GM12878 (cell line): ENCODE data around the gene CATSPER1. TPM values are rescaled to one million over a fixed set of nuclear protein-coding genes. Genes with fewer than 3 reads are reported as not detected.

ENCODE experiments used
- ATAC-seq: fragments of 200-7000 bp; cut with Tn5 transposase; 3 replicates; pipeline ENCODE4 v1.9.1; 2020; ENCODE audit warnings: mild to moderate bottlenecking, moderate library complexity
- BruUV-seq: library from RNA; stranded (reverse); fragments of 400-500 nt; replicated peaks from 2 replicates; lab custom pipeline; 2021; lab: Mats Ljungman, UMichigan
- CTCF ChIA-PET: fragments of 300-600 bp; sonication (Branson Sonifier 250); formaldehyde crosslinking; extraction: SDS; loops from one replicate; lab custom pipeline; 2021; ENCODE audit warnings: inconsistent platforms; lab: Yijun Ruan, JAX
- POLR2A ChIA-PET: fragments of 350-600 bp; formaldehyde crosslinking; extraction: SDS; loops from one replicate; lab custom pipeline; 2021; ENCODE audit warnings: inconsistent platforms; lab: Charles Lee
- RAD21 ChIA-PET: fragments of 300-600 bp; sonication (Branson Sonifier 250); formaldehyde crosslinking; loops from one replicate; lab custom pipeline; 2023; ENCODE audit warnings: antibody characterized with exemption; ENCODE audit not compliant: unreplicated experiment; lab: Charles Lee
- SMC1A ChIA-PET: fragments of 300-600 bp; sonication (Branson Sonifier 250); formaldehyde crosslinking; loops from one replicate; lab custom pipeline; 2023; ENCODE audit not compliant: unreplicated experiment, uncharacterized antibody; lab: Charles Lee
- DNase-seq: peaks from one replicate; pipeline ENCODE4 v3.0.0-alpha.2; 2011; ENCODE audit warnings: low read depth, low spot score
- FAIRE-seq: peaks from 3 replicates; lab custom pipeline; 2011; peaks lifted over from hg19 to GRCh38; lab: Jason Lieb, UNC
- H2AFZ ChIP-seq: 2 replicates; pipeline ENCODE4 v1.6.0; 2011; ENCODE audit warnings: low read depth, low read length, control low read depth; ENCODE audit not compliant: control insufficient read depth
- H3K27ac ChIP-seq: 2 replicates; pipeline ENCODE4 v1.5.1; 2011; ENCODE audit warnings: control low read depth; ENCODE audit not compliant: control insufficient read depth, insufficient read depth
- H3K27me3 ChIP-seq, 2 experiments: replicated peaks in 1 of 2; 2 replicates each; pipeline versions ENCODE4 v1.6.0 to v1.6.1; 2011; ENCODE audit warnings: low read length in 1 of 2; ENCODE audit not compliant: control insufficient read depth in 2 of 2, insufficient read depth in 2 of 2
- H3K36me3 ChIP-seq, 2 experiments: 2 replicates each; pipeline ENCODE4 v1.5.1; 2011; ENCODE audit warnings: low read length in 1 of 2; ENCODE audit not compliant: control insufficient read depth in 2 of 2, insufficient read depth in 2 of 2
- H3K4me1 ChIP-seq: 2 replicates; pipeline ENCODE4 v1.6.1; 2011; ENCODE audit warnings: mild to moderate bottlenecking, low read length, moderate library complexity, mixed read lengths; ENCODE audit not compliant: control insufficient read depth, insufficient read depth
- H3K4me2 ChIP-seq: 2 replicates; pipeline ENCODE4 v1.6.0; 2011; ENCODE audit warnings: control low read depth; ENCODE audit not compliant: control insufficient read depth, insufficient read depth
- H3K4me3 ChIP-seq: fragments of 200-600 bp; sonication (generic); 2 replicates; pipeline ENCODE4 v1.5.1; 2016
- H3K79me2 ChIP-seq: 2 replicates; pipeline ENCODE4 v1.6.0; 2011; ENCODE audit warnings: low read length; ENCODE audit not compliant: control insufficient read depth, insufficient read depth
- H3K9ac ChIP-seq: 2 replicates; pipeline ENCODE4 v1.8.0; 2011; ENCODE audit warnings: low read length, control low read depth, mixed read lengths; ENCODE audit not compliant: control insufficient read depth, insufficient read depth
- H3K9me3 ChIP-seq: replicated peaks from 3 replicates; pipeline ENCODE4 v1.5.1; 2011; ENCODE audit warnings: mild to moderate bottlenecking, low read length; ENCODE audit not compliant: control insufficient read depth, insufficient read depth
- H4K20me1 ChIP-seq: 2 replicates; pipeline ENCODE4 v1.6.0; 2011; ENCODE audit not compliant: control insufficient read depth, insufficient read depth
- ATF7 ChIP-seq: fragments of 450-650 bp; IDR thresholded peaks from 2 replicates; pipeline ENCODE4 v1.6.1; 2016; ENCODE audit warnings: low read depth, mild to moderate bottlenecking
- CBX5 ChIP-seq: sonication (generic); IDR thresholded peaks from 2 replicates; pipeline ENCODE4 v1.6.1; 2016; ENCODE audit warnings: low read depth, moderate library complexity, mild to moderate bottlenecking, inconsistent platforms
- E2F4 ChIP-seq: IDR thresholded peaks from 2 replicates; pipeline ENCODE4 v1.6.1; 2012; ENCODE audit warnings: low read depth, low read length, improper control_type of control experiment
- EED ChIP-seq: sonication (generic); IDR thresholded peaks from 2 replicates; pipeline ENCODE4 v1.6.1; 2016; ENCODE audit warnings: antibody characterized with exemption, low read depth
- HDGF ChIP-seq: fragments of 450-650 bp; IDR thresholded peaks from 2 replicates; pipeline ENCODE4 v1.6.1; 2016; ENCODE audit warnings: antibody characterized with exemption
- MAX ChIP-seq: IDR thresholded peaks from 2 replicates; pipeline ENCODE4 v1.6.1; 2012; ENCODE audit warnings: low read depth, low read length, improper control_type of control experiment
- NFXL1 ChIP-seq: fragments of 450-650 bp; IDR thresholded peaks from 2 replicates; pipeline ENCODE4 v1.6.1; 2017; ENCODE audit warnings: antibody characterized with exemption, mild to moderate bottlenecking, borderline replicate concordance
- NR2C1 ChIP-seq: fragments of 450-650 bp; IDR thresholded peaks from 2 replicates; pipeline ENCODE4 v1.6.1; 2017; ENCODE audit warnings: antibody characterized with exemption, mild to moderate bottlenecking, moderate library complexity
- POLR2AphosphoS5 ChIP-seq: IDR thresholded peaks from 2 replicates; pipeline ENCODE4 v1.6.1; 2011; ENCODE audit warnings: mild to moderate bottlenecking, low read length, inconsistent platforms
- RAD21 ChIP-seq: IDR thresholded peaks from 2 replicates; pipeline ENCODE4 v1.6.1; 2011; ENCODE audit warnings: mild to moderate bottlenecking, low read depth, low read length, moderate library complexity; ENCODE audit not compliant: insufficient read depth
- RELA ChIP-seq: fragments of 450-650 bp; IDR thresholded peaks from 2 replicates; pipeline ENCODE4 v1.8.0; 2014; ENCODE audit warnings: borderline replicate concordance; ENCODE audit not compliant: partially characterized antibody
- SUPT20H ChIP-seq: IDR thresholded peaks from 2 replicates; pipeline ENCODE4 v1.6.1; 2011; ENCODE audit warnings: low read depth, mild to moderate bottlenecking, low read length, moderate library complexity, borderline replicate concordance; ENCODE audit not compliant: control insufficient read depth
- TCF7 ChIP-seq: IDR thresholded peaks from 2 replicates; pipeline ENCODE4 v1.6.1; 2014; ENCODE audit warnings: antibody characterized with exemption, borderline replicate concordance
- WGBS: methylation state at CpG from one replicate; pipeline ENCODE4 v1.1.6; 2016; ENCODE audit warnings: low lambda C conversion rate; ENCODE audit not compliant: insufficient replicate concordance, insufficient coverage; ENCODE audit errors: missing lambda C conversion rate; 5-methylcytosine and 5-hydroxymethylcytosine counted together
- in situ Hi-C: fragments of 300-500 bp; cut with MboI; formaldehyde crosslinking; loops from 9 replicates; pipeline ENCODE4 v1.14.3; 2018; ENCODE audit warnings: mixed read lengths
- intact Hi-C: fragments of 100-400 bp; cut with micrococcal nuclease; formaldehyde crosslinking; loops from one replicate; pipeline ENCODE4 v1.14.2; 2022; ENCODE audit not compliant: unreplicated experiment
- polyA plus RNA-seq, 11 experiments: library from polyadenylated mRNA; depleted of rRNA in 4 of 11; unstranded in 6 of 11; stranded (reverse) in 5 of 11; fragments of >200 nt; fragmentation: Nextera tagmentation in 4 of 11; fragmentation: Illumina TruSeq in 1 of 11; extraction: Ambion mirVana in 4 of 11; extraction: Trizol in 1 of 11; gene quantifications; 1 replicate in 1 of 11; 2 replicates in 10 of 11; pipeline versions ENCODE4 v1.2.1 to v1.2.3, GENCODE V29; 2011 to 2016; ENCODE audit warnings: inconsistent platforms in 2 of 11, missing spikeins in 2 of 11, low read depth in 1 of 11
- total RNA-seq, 4 experiments: library from RNA; depleted of rRNA in 3 of 4; stranded (reverse); fragments of >200 nt in 3 of 4; fragmentation: Illumina TruSeq in 1 of 4; extraction: Trizol in 1 of 4; gene quantifications; 2 replicates each; pipeline versions ENCODE4 v1.2.1 to v1.2.3, GENCODE V29; 2013 to 2021

The CATSPER1 gene
- total and polyA plus RNA-seq, 10 of the 15 experiments (the other 5 are each of a cell fraction or from before 2014, with no cell fraction given) = 0.02 to 0.05 TPM; not detected in 8

- Histone ChIP-seq H3K27ac (no peak within 1 kb of the TSS), H3K27me3 (peaks cover 3 to 7% of the 10 kb centered on the region in 2 experiments), H3K4me1 (no peaks in the 10 kb centered on the region), H3K9ac (no peak within 1 kb of the TSS), H4K20me1 (no peaks in the 10 kb centered on the region), H3K36me3 (no peaks in the 10 kb centered on the region), H3K4me3 (no peak within 1 kb of the TSS), H2AFZ (no peak within 1 kb of the TSS), H3K79me2 (no peaks in the 10 kb centered on the region), H3K9me3 (no peaks in the 10 kb centered on the region), H3K4me2 (no peak within 1 kb of the TSS)
- DNase-seq = no peak
- TF ChIP-seq POLR2AphosphoS5 (no peak), CBX5 (no peak), MAX (no peak), RAD21 (no peak), RELA (no peak), NFXL1 (no peak), NR2C1 (no peak), TCF7 (no peak), HDGF (no peak), ATF7 (no peak), SUPT20H (no peak), EED (no peak), E2F4 (no peak)
- ChIA-PET SMC1A (no interaction called here), RAD21 (no interaction called here), POLR2A (interaction anchor here (0.7 kb wide), 1 partner anchor 16 kb away, joined by 10 read pairs; no protein-coding TSS in a partner anchor), CTCF (interaction anchor here (0.8 kb wide), 1 partner anchor 10 kb away, joined by 4 read pairs; no protein-coding TSS in a partner anchor)
- in situ Hi-C loops (no loop called here), intact Hi-C loops (no loop called here)
- no peak for FAIRE-seq
- WGBS = 32% methylated on average over 51 of the region's 61 CpGs
- BruUV-seq = no TSS peak
- ATAC-seq = no peak; the same call in 2 of the 3 replicates
Measured at GRCh38 chr11:66011785-66012303, 14.4 kb downstream of the CATSPER1 start, which contains the start of gene CST6. CST6 (plus strand) TSS chr11:66012008; CDS start chr11:66012045, 37 bp downstream.
